ENCODE measurements around the gene OXGR1.
A peak's percentile ranks its signal among the peaks of the same experiment; 100 is the strongest.

OXGR1 gene

DNA sequence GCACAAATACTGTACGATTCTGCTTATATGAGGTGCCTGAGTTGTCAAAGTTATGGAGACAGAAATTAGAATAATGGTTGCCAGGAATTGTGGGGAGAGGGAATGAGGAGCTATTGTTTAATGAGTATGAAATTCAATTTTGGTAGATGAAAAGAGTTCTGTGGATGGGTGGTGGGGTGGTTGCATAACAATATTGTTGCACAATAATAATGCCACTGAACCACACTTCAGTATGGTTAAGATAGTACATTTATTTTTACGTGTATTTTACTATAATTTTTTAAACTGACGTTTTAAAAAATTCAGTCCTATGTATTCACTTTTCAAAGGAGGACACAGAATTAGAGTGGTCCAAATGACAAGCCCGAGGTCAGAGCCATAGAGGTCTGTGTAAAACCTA is 1.8 kb upstream of the OXGR1 start:
- Histone ChIP-seq H3K79me2 (ENCODE audit: low read length) (no peaks in the 10 kb centered on the region), H3K27ac (ENCODE audit: low read length) (no peak overlapping the region), H3K9me3 (replicated peaks; ENCODE audit: insufficient read depth, low read length) (no peaks in the 10 kb centered on the region), H3K36me3 (replicated peaks; ENCODE audit: insufficient read depth, low read length) (no peaks in the 10 kb centered on the region), H2AFZ (ENCODE audit: low read length) (no peak overlapping the region), H3K27me3 (replicated peaks; ENCODE audit: insufficient read depth, low read length) (no peaks in the 10 kb centered on the region), H3F3A (ENCODE audit: insufficient read depth, low read length) (no peaks in the 10 kb centered on the region), H3K4me2 (ENCODE audit: low read depth, low read length) (no peak overlapping the region), H3K4me1 (ENCODE audit: low read length) (no peaks in the 10 kb centered on the region), H4K20me1 (ENCODE audit: insufficient read depth, low read length) (no peaks in the 10 kb centered on the region), H3K9me2 (replicated peaks; ENCODE audit: insufficient read depth, low read length) (no peaks in the 10 kb centered on the region), H3K4me3 (ENCODE audit: low read length) (no peak overlapping the region), H3K9ac (ENCODE audit: low read length) (no peak overlapping the region)
- TF ChIP-seq EZH2 (optimal IDR thresholded peaks at IDR 0.05; ENCODE audit: low read depth, low read length) (no peak), EZH2phosphoT487 (IDR thresholded peaks at IDR 0.05; ENCODE audit: low read length) (no peak)
- TF ChIP-seq, protein P1, sequence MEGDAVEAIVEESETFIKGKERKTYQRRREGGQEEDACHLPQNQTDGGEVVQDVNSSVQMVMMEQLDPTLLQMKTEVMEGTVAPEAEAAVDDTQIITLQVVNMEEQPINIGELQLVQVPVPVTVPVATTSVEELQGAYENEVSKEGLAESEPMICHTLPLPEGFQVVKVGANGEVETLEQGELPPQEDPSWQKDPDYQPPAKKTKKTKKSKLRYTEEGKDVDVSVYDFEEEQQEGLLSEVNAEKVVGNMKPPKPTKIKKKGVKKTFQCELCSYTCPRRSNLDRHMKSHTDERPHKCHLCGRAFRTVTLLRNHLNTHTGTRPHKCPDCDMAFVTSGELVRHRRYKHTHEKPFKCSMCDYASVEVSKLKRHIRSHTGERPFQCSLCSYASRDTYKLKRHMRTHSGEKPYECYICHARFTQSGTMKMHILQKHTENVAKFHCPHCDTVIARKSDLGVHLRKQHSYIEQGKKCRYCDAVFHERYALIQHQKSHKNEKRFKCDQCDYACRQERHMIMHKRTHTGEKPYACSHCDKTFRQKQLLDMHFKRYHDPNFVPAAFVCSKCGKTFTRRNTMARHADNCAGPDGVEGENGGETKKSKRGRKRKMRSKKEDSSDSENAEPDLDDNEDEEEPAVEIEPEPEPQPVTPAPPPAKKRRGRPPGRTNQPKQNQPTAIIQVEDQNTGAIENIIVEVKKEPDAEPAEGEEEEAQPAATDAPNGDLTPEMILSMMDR (IDR thresholded peaks at IDR 0.05; ENCODE audit: low read length): no peak
- no peak for DNase-seq

GRCh38 chr13:96994858-96995243 is 575 bp upstream of the OXGR1 start:
- Histone ChIP-seq H3K9ac (ENCODE audit: low read length) (no peak overlapping the region), H3K4me2 (ENCODE audit: low read depth, low read length) (peak overlapping the region; percentile 74), H3K27me3 (replicated peaks; ENCODE audit: insufficient read depth, low read length) (no peaks in the 10 kb centered on the region), H3K27ac (ENCODE audit: low read length) (no peak overlapping the region), H3K4me1 (ENCODE audit: low read length) (no peaks in the 10 kb centered on the region), H2AFZ (ENCODE audit: low read length) (peak overlapping the region; percentile 81), H3K9me2 (replicated peaks; ENCODE audit: insufficient read depth, low read length) (no peaks in the 10 kb centered on the region), H3F3A (ENCODE audit: insufficient read depth, low read length) (no peaks in the 10 kb centered on the region), H3K4me3 (ENCODE audit: low read length) (peak overlapping the region; percentile 78; the same call in 1 of the 2 replicates), H4K20me1 (ENCODE audit: insufficient read depth, low read length) (no peaks in the 10 kb centered on the region), H3K36me3 (replicated peaks; ENCODE audit: insufficient read depth, low read length) (no peaks in the 10 kb centered on the region), H3K79me2 (ENCODE audit: low read length) (no peaks in the 10 kb centered on the region), H3K9me3 (replicated peaks; ENCODE audit: insufficient read depth, low read length) (no peaks in the 10 kb centered on the region)
- no peak for DNase-seq
- TF ChIP-seq EZH2phosphoT487 (IDR thresholded peaks at IDR 0.05; ENCODE audit: low read length): no peak
- TF ChIP-seq, protein P1 (IDR thresholded peaks at IDR 0.05; ENCODE audit: low read length): no peak

DNA sequence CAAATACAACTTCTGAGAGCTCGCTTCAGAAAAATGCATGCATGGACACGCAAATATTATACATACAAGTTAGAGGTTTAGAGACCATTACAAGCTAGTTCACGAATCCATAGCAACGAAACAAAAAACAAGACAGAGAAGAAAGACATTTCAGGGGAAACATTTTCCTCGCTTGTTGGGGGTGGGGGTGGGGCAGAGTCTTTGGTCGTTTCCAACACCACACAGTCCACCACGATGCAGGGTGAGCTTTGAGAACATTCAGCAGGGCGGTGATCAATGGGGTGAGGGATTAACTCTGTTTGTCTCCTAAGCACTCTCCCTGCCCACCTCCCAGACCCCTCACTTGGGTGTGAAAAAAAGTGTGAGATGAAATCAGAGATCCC is 651 bp downstream of the OXGR1 start:
- peak overlapping the region; percentile 74 for H3K4me2 ChIP-seq (ENCODE audit: low read depth, low read length)
- no peaks in the 10 kb centered on the region for H3K27me3 ChIP-seq (replicated peaks; ENCODE audit: insufficient read depth, low read length)
- peak overlapping the region; percentile 55; the same call in 1 of the 2 replicates for H3K9ac ChIP-seq (ENCODE audit: low read length)
- peak overlapping the region; percentile 78 for H3K4me3 ChIP-seq (ENCODE audit: low read length)
- no peaks in the 10 kb centered on the region for H3K9me3 ChIP-seq (replicated peaks; ENCODE audit: insufficient read depth, low read length)
- H3K4me1 ChIP-seq (ENCODE audit: low read length): no peaks in the 10 kb centered on the region
- no peak overlapping the region for H3K27ac ChIP-seq (ENCODE audit: low read length)
- no peaks in the 10 kb centered on the region for H3K79me2 ChIP-seq (ENCODE audit: low read length)
- TF ChIP-seq EZH2 (optimal IDR thresholded peaks at IDR 0.05; ENCODE audit: low read depth, low read length): no peak
- TF ChIP-seq, protein P1 (IDR thresholded peaks at IDR 0.05; ENCODE audit: low read length): no peak
- no peak for TF ChIP-seq EZH2phosphoT487 (IDR thresholded peaks at IDR 0.05; ENCODE audit: low read length)
- H4K20me1 ChIP-seq (ENCODE audit: insufficient read depth, low read length): no peaks in the 10 kb centered on the region
- no peaks in the 10 kb centered on the region for H3F3A ChIP-seq (ENCODE audit: insufficient read depth, low read length)
- no peaks in the 10 kb centered on the region for H3K36me3 ChIP-seq (replicated peaks; ENCODE audit: insufficient read depth, low read length)
- peak overlapping the region; percentile 81 for H2AFZ ChIP-seq (ENCODE audit: low read length)
- DNase-seq: no peak
- no peaks in the 10 kb centered on the region for H3K9me2 ChIP-seq (replicated peaks; ENCODE audit: insufficient read depth, low read length)

Measured in MM.1S (cell line).